ENCODE data around the gene TPM4. TPM values are rescaled to one million over a fixed set of nuclear protein-coding genes. Genes with fewer than 3 reads are reported as not detected.

Gene TPM4
- 127 TPM in 2 replicates for total RNA-seq
- 146 TPM for total RNA-seq (2013)
- 65.4 and 211 TPM in 2 replicates for polyA plus RNA-seq
- polyA minus RNA-seq: 115 and 160 TPM in 2 replicates

- Histone ChIP-seq H2AFZ (ENCODE audit: insufficient read depth, low read depth, low read length, poor library complexity, severe bottlenecking) (peak within 1 kb of the TSS; percentile 74), H4K20me1 (ENCODE audit: control insufficient read depth, insufficient read depth, low read length, poor library complexity, severe bottlenecking) (peaks cover 16% of the 10 kb centered on the region), H3K36me3 (replicated peaks in 1 of 2; ENCODE audit: control extremely low read depth in 1 of 2, control insufficient read depth in 1 of 2, extremely low read depth in 1 of 2, insufficient read depth in 2 of 2, low read length in 1 of 2) (peaks cover 0 to 5% of the 10 kb centered on the region in 2 experiments), H3K27me3 (replicated peaks in 1 of 4; ENCODE audit: control extremely low read depth in 1 of 4, control insufficient read depth in 3 of 4, insufficient read depth in 4 of 4, low read length in 3 of 4) (no peaks in the 10 kb centered on the region), H3K27ac (ENCODE audit: low read length in 2 of 2) (peak within 1 kb of the TSS; percentile 91 to 92), H3K4me3 (ENCODE audit: control extremely low read depth in 1 of 5, extremely low read depth in 1 of 5, insufficient read depth in 1 of 5, low read depth in 2 of 5, low read length in 4 of 5) (peak within 1 kb of the TSS; percentile 56 to 86 (median 73)), H3K79me2 (ENCODE audit: control insufficient read depth, insufficient read depth, low read length) (peaks cover 48% of the 10 kb centered on the region), H3K9ac (ENCODE audit: low read length) (peak within 1 kb of the TSS; percentile 84), H3K9me3 (ENCODE audit: control extremely low read depth in 1 of 3, control insufficient read depth in 2 of 3, insufficient read depth in 1 of 3, low read length in 2 of 3) (no peaks in the 10 kb centered on the region), H3K4me1 (ENCODE audit: control insufficient read depth in 2 of 2, insufficient read depth in 2 of 2, low read length in 2 of 2) (peaks cover 35 to 56% of the 10 kb centered on the region in 2 donors), H3K4me2 (replicated peaks; ENCODE audit: low read depth, low read length, poor library complexity, severe bottlenecking) (peak within 1 kb of the TSS; percentile 84)
- Mint-ChIP-seq H3K9me3 (ENCODE audit: insufficient read depth) (no peaks in the 10 kb centered on the region), H3K4me1 (peaks cover 60% of the 10 kb centered on the region), H3K4me3 (peak within 1 kb of the TSS; percentile 88), H3K27me3 (no peaks in the 10 kb centered on the region), H3K27ac (peak within 1 kb of the TSS; percentile 94)
- WGBS (ENCODE audit: insufficient coverage): under 1% methylated on average over 97 of the region's 101 CpGs
- intact Hi-C loops (cut with micrococcal nuclease): loop anchor here (10.0 kb wide), 1 partner anchor 308 kb away; no protein-coding TSS in a partner anchor
- DNase-seq: peak; percentile 93
- peak; percentile 60 for ATAC-seq (ENCODE audit: low read depth)
- ChIA-PET POLR2A (interaction anchor here (0.6 to 2.4 kb wide), 12 partner anchors 18 to 1300 kb away, joined by 3 to 15 read pairs (median 4); partner anchors contain the start of genes FAM32A, HSH2D and RAB8A), CTCF (interaction anchor here (0.9 to 7.4 kb wide), 9 partner anchors 10 to 109 kb away, joined by 3 to 74 read pairs (median 5); partner anchors contain the start of gene FAM32A)
- TF ChIP-seq EZH2 (IDR thresholded peaks at IDR 0.05; ENCODE audit: borderline replicate concordance, insufficient read depth, low read depth, low read length, poor library complexity, severe bottlenecking): no peak
- no peak for TF ChIP-seq CTCF (IDR thresholded peaks at IDR 0.05)
These were observed at the start of gene TPM4 for GRCh38 chr19:16076154-16076957. TPM4 (plus strand) TSS chr19:16076495; CDS start chr19:16076566, 71 bp downstream.

GRCh38 chr19:16026756-16027155 lies 49.5 kb upstream of the TPM4 start:
- Histone ChIP-seq H3K27me3 (replicated peaks in 1 of 4; ENCODE audit: control extremely low read depth in 1 of 4, control insufficient read depth in 3 of 4, insufficient read depth in 4 of 4, low read length in 3 of 4) (peaks cover 0 to under 1% (median 0%) of the 10 kb centered on the region in 4 experiments), H3K79me2 (ENCODE audit: control insufficient read depth, insufficient read depth, low read length) (no peaks in the 10 kb centered on the region), H3K27ac (ENCODE audit: low read length in 2 of 2) (no peak overlapping the region), H3K36me3 (replicated peaks in 1 of 2; ENCODE audit: control extremely low read depth in 1 of 2, control insufficient read depth in 1 of 2, extremely low read depth in 1 of 2, insufficient read depth in 2 of 2, low read length in 1 of 2) (no peaks in the 10 kb centered on the region), H3K4me1 (ENCODE audit: control insufficient read depth in 2 of 2, insufficient read depth in 2 of 2, low read length in 2 of 2) (no peaks in the 10 kb centered on the region), H2AFZ (ENCODE audit: insufficient read depth, low read depth, low read length, poor library complexity, severe bottlenecking) (no peak overlapping the region), H3K9ac (ENCODE audit: low read length) (no peak overlapping the region), H3K4me3 (ENCODE audit: control extremely low read depth in 1 of 5, extremely low read depth in 1 of 5, insufficient read depth in 1 of 5, low read depth in 2 of 5, low read length in 4 of 5) (no peak overlapping the region), H3K4me2 (replicated peaks; ENCODE audit: low read depth, low read length, poor library complexity, severe bottlenecking) (no peak overlapping the region), H3K9me3 (ENCODE audit: control extremely low read depth in 1 of 3, control insufficient read depth in 2 of 3, insufficient read depth in 1 of 3, low read length in 2 of 3) (no peaks in the 10 kb centered on the region), H4K20me1 (ENCODE audit: control insufficient read depth, insufficient read depth, low read length, poor library complexity, severe bottlenecking) (no peaks in the 10 kb centered on the region)
- WGBS (ENCODE audit: insufficient coverage): 96% methylated on average over 6 of the region's 7 CpGs
- H3K27ac Mint-ChIP-seq: no peak overlapping the region
- H3K9me3 Mint-ChIP-seq (ENCODE audit: insufficient read depth): no peaks in the 10 kb centered on the region
- H3K27me3 Mint-ChIP-seq: no peaks in the 10 kb centered on the region
- ChIA-PET CTCF (interaction anchor here (0.7 kb wide), 1 partner anchor 91 kb away, joined by 3 read pairs; no protein-coding TSS in a partner anchor), POLR2A (no interaction called here)
- no peak overlapping the region for H3K4me3 Mint-ChIP-seq
- DNase-seq (peak; percentile 2), ATAC-seq (ENCODE audit: low read depth) (no peak)
- no peak for TF ChIP-seq EZH2 (IDR thresholded peaks at IDR 0.05; ENCODE audit: borderline replicate concordance, insufficient read depth, low read depth, low read length, poor library complexity, severe bottlenecking)
- TF ChIP-seq CTCF (IDR thresholded peaks at IDR 0.05): no peak
- H3K4me1 Mint-ChIP-seq: no peaks in the 10 kb centered on the region
- intact Hi-C loops (cut with micrococcal nuclease): no loop called here
